Iris pigment epithelial cell (primary cell): Measurements from ENCODE around the gene SFRP2.
A peak's percentile ranks its signal among the peaks of the same experiment; 100 is the strongest.

ENCODE experiments used
- DNase-seq: peaks from one replicate; pipeline ENCODE4 v3.0.0-alpha.2; 2011; ENCODE audit warnings: low read depth

SFRP2 gene

DNA sequence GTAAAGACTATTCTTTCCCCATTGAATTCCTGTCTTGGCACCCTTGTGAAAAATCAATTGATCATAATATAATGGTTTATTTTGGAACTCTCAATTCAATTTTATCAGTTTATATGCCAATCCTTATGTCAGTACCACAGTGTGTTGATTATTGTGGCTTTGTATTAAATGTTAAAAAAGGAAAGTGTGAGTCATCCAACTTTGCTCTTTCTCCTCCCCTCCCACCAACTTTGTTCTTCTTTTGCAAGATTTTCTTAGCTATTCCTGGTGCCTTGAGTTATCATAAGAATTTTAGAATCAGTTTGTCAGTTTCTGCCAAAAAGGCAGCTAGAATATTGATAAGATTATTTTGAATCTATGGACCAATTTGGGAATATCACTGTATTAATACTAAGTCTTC lies 17.8 kb downstream of the SFRP2 start:
- DNase-seq, result peak; percentile 36

DNA sequence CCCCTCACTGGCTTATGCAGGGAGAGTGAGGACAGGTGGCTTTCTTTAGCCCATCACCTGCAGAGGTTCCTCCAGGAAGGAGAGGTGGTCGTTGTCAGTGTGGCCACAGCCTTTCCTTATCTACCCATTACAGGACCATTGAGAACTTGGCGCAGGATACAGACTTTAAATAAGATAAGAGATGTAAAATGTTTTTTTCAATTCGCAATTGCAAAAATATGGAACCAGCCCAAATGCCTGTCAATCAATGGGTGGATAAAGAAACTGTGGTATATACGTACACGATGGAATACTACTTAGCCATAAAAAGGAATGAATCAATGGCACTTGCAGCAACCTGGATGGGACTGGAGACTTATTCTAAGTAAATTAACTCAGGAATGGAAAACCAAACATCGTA lies 22.1 kb downstream of the SFRP2 start:
- DNase-seq, result no peak

DNA sequence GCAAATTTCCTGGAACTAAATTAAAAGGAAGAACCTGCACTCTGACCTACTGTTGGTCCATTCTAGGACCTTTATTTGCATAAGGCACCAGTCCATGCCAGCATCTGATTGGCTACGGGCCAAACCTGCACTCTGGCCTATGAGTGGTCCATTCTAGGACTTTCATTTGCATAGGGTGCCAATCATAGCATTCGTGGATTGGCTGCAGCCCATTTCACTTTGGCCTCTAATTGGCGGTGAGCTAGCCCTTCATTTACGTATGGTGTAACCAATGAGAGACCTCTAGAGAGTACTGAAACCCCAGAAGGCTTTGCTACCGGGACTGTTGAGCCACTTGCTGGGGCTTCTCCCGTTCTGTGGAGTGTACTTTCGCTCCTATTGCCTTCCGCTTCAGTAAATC lies 23.0 kb downstream of the SFRP2 start:
- DNase-seq, result no peak

- no peak for DNase-seq
Measured at GRCh38 chr4:153764601-153765368, 24.1 kb downstream of the SFRP2 start.

DNA sequence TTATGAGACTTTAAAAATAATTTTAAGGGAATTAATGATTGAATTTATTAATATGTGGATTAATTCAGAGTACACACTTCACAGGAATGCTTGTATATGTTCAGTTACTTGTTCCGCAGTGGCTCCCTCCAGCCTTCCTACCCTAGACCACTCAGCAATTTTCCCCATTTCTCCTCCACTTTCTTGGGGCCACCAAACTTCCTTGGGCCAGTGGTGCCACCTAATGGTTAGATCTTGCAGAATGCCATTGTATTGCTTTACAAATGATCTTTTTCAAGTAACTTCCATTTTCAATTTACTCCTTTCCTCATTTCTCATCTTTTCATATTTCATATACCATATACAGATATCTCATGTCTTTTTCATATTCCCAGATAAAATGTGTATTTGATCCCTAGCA lies 25.5 kb downstream of the SFRP2 start:
- no peak for DNase-seq

GRCh38 chr4:153759407-153760316 lies 29.2 kb downstream of the SFRP2 start, which contains the start of gene RNF175:
Gene RNF175 (minus strand): TSS chr4:153760024. CDS start chr4:153759862, 162 bp downstream.
- DNase-seq, result no peak

DNA sequence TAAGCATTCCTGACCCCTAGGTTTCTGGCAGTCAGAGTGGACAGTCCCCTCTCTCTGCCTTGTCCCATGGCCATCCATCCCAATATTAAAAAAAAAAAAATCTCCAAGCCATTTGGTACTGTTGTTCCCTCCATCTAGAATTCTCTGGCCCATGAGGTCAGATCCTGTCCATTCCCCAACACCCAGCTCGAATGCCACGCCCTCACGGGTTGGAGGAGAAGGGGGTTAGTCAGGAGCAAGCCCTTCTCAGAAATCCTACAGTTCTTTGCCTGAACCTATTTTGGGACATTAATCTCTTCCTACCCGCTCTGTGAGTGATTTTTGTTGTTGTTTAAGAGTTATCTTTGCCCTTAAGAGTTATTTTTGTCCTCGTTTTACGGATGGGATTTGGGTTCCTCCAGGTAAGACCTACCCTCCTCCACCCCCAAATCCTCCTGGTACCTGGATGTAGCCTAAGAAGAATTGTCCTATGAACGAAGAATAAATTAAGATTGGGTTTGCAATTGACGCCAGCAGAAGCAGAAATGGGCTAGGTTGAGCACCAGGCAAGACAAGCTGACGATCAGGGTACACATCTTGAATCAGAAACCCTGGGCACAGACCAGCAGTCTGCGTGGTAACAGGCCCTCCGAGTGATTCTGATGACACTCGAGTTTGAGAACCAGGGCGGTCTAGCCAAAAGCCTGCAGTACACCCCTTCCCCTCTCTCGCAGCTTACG lies 30.0 kb downstream of the SFRP2 start:
- no peak for DNase-seq

GRCh38 chr4:153758136-153758535 lies 30.7 kb downstream of the SFRP2 start:
- DNase-seq, result no peak

DNA sequence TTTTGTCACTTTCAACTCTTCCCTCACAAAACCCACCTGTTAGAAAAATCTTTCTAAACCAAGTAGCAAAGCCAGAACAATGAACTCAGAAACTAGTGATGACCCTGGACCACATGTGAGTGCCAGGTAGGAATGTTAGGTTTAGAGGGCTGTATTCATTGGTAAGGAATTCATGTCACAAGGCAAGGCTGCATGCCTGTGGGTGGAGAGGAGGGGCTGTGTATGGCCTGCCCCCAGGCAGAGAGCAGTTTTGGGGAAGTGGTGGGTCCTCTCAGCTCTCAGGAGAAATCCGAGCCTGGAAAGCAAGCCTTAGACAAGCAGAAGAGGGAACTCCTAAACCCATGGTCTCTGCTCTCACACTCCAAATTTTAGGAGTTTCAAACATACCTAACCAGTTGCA lies 31.5 kb downstream of the SFRP2 start:
- DNase-seq, result no peak

DNA sequence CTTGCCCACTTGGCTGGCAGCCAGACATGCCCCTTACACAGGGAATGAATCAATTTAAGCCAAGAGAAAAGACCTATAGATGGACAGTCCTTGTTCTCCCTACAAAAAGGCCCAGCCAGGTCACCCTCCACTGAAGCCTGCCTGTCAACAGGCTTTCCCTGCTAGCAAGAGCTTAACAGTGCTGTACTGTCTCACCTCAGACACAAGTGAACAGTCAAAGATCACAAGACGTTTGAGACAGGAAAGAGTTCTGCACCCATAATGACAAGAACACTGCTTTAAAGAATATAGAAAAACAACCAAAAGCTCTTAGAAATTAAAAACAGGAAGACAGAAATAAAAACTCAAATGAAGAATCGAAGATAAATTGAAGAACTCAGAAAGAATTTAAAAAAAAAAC lies 33.7 kb downstream of the SFRP2 start:
- no peak for DNase-seq

- peak; percentile 76 for DNase-seq
Measured at GRCh38 chr4:153750197-153750817, 38.6 kb downstream of the SFRP2 start.

DNA sequence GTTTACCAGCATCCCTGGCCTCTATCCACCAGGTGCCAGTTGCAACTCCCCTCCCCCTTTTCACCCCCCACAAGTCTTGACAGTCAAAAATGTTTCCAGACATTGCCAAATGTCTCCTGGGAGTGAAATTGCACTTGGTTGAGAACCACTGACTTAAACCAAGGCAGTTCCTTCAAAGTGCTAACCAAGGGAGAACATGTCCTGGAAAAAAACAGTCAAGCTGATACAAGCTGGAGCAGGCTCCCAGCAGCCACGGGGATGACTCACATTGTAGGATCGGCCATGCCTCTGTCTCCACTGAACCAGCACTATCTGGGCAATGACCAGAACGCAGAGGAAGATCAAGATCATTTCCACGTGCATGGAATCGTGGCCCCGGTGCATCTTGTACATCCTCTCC lies 40.5 kb downstream of the SFRP2 start:
- peak; percentile 80 for DNase-seq

GRCh38 chr4:153747406-153747955 lies 41.4 kb downstream of the SFRP2 start:
- no peak for DNase-seq

DNA sequence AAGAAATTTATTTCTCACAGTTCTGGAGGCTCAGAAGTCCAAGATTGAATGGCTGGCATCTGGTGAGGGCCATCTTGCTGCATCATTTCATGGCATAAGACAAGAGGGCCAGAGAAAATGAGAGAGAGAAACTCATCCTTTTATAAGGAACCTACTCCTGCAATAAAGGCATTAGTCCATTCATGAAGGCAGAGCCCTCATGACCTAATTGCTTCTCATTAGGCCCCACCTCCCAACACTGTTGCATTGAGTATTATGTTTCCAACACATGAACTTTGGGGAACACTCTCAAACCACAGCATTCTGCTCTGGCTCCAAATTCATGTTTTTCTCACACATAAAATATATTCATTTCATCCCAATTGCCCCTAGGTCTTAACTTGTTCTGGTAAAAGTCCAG lies 43.2 kb downstream of the SFRP2 start:
- DNase-seq, result no peak

GRCh38 chr4:153741541-153741940 lies 47.3 kb downstream of the SFRP2 start:
- DNase-seq, result no peak

DNA sequence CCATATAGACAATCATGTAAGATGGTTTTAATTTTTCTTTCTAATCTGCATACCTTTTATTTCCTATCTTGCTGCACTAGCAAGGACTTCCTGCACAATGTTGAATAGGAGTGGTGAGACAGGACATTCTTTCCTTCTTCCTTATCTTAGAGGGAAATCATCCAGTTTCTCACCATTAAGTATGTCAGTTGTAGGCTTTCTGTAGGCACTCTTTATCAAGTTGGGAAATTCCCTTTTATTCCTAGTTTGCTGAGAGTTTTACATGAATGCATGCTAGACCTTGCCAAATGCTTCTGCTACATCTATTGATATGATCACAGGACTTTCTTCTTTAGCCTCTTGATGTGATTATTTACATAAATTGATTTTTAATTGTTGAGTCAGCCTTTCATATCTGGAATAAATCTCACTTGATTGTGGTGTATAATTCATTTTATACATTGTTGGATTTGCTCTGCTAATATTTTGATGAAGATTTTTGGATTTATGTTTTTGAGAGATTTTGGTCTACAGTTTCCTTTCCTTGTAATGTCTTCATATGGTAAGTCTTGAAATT lies 52.9 kb downstream of the SFRP2 start:
- DNase-seq, result peak; percentile 20

GRCh38 chr4:153733751-153734448 lies 55.0 kb downstream of the SFRP2 start:
- DNase-seq, result no peak

DNA sequence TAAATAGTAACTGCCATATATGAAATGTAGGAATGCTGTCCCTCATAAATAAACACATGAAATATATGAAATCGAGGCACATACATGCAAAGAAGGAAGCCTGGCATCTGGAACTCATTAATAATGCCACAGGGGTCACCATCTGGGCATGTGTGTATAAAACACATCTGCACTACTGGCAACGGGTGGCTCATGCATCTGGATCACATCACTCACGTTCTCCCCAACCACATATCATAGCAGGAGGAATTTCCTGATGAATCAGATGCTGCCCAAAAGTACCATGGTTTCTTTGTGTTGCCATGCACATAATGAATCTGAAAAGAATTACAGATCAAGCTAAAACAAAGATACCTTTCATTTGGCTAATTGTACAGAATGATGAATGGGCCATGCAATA lies 57.6 kb downstream of the SFRP2 start:
- peak; percentile 40 for DNase-seq
